HG02938 (cell line): ENCODE data around the gene CACNA2D3.

Experiments
- ATAC-seq: cut with Tn5 transposase; IDR thresholded peaks from one replicate; pipeline ENCODE4 v1.9.1; 2021; ENCODE audit warnings: mild to moderate bottlenecking, moderate library complexity; ENCODE audit not compliant: unreplicated experiment

Gene CACNA2D3

DNA sequence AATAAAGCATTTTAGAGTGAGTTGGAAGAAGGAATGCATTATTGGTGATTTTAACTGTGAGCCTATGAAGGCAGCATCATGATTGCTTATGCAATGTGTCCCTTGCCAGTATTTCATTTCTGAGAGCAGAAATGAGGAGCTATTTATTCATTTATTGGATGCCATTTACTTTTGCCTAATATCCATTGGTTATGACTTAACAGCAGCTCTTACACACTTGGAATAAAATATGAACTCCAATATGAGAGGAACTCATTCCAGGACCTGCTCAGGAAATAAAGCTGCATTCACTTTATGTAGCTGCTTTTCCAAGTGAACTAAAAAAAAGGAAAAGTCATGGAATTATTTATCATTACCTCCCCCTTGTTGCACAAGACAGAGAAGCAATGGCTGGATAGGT lies 525.4 kb downstream of the CACNA2D3 start:
- ATAC-seq, result no peak

DNA sequence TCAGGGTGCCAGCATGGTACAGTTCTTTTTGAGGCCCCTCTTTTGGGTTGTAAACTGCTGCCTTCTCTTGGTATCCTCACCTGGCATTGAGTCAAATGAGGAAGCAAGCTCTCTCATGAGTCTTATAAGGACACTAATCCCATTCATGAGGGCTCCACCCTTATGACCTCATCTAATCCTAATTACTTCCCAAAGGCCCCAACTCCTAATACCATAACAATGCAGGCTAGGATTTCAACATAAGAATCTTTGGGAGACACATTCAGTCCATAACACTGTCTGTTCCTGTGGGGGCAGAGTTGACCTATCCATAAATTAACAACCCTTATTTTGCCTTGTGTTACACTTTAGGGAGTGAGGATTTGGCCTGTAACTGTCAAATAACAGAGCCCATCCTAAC lies 527.2 kb downstream of the CACNA2D3 start:
- no peak for ATAC-seq

DNA sequence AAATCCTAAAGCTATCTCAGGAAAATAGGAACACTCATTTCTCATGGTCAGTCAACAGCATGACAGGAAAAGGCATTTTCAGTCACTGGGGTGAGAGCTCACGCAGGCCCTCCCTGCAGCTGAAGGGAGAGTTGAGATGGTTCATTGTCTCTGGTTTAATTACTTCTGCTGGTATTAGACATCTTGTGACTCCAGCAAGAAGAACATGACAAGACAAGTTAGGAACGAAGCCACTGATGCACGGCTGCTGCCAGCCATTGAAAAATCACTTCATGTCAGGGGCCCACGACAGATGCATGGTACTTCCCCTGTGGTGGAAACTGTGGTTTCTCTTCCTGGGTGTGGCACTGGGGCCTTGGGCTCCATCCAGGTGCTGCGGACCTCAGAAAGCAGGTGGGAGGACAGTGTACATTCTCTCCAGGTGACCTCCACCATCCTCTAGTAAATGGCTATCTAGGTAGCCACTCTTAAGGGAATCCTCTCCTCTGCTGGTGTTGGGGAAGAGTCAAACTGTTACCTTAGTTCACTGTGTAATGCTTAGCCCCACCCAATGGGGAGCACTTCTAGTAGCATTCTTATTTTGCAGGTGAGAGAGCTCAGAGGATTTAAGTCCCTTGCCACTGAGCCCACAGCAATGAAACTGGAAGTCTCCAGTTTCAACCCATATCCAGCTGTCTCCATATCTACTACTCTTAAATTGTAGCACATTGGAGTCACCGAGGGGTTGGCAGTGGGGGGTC lies 531.3 kb downstream of the CACNA2D3 start:
- ATAC-seq, result no peak

DNA sequence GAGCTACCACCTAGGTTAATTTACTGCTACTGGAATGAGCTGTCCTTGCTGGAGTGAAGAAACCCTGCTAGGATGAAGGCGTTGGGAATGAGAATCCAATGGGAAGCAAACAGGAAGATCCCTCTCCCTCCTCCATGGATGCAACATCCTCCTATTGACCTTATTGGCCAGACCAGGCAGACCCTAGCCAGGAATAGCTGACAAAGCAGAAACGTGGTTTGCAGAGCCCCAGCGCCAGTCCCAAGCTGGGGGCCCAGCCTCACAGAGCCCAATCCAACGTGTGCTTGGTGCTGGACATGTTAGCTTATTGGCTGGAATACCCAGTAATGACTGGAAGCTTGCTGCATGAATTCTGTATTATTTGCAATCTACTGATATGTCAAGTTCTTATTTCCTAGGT lies 532.4 kb downstream of the CACNA2D3 start:
- no peak for ATAC-seq

DNA sequence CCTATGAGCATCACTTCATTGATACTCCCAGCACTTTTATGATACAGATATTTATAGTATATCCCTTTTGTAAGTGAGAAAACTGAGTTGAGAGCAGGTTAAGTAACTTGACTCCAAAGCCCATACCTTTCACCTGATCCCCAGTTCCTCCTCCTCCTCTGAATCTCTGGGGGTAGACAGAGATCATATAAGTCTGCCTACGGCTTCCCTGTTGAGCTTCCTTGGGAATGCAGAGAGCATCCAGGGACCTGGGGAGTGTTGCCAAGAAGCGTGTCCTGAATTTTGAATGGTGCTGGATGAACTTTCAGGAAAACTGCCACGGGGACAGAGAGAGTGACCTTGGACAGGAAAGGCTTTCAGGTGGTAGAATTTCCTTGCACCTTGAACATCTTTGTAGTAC lies 537.0 kb downstream of the CACNA2D3 start:
- no peak for ATAC-seq

DNA sequence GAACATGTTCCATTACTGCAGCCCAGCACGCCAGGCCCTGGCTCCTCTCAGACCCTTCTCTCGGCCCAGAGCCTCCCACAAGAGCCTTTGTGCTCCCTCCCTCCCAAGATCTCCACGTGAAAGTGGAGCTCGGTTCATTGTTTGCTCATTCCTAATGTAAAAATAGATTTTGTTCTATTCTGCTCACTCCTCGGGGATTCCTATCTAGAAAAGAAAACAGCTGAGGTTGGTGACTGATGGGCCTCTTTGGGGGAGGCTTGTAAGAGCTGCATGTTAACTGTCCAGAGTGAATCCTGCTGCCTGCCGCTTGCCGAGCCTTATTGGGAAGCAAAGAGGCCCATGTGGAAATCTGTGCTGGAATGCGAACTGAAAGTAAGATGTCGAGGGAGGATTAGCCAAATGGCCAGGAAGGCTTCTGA lies 538.4 kb downstream of the CACNA2D3 start:
- ATAC-seq, result no peak

DNA sequence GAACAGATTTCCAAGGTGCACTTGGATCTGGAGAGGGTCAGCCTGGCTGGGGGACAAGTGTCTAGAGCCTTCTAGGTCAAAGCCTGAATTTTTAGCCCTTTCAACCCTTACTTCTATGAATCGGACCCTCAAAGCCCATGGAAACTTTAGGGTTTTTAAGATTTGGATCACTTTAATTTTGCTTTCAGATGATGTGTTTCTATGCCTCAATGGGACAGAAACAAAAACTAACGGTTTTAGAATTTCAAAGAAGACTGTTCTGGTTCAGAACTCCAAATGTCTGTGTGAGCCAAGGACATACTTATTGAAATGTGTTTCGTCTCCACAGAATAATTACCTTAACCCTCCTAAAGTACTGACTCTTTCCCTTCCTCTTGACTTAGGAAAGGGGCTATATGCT lies 538.8 kb downstream of the CACNA2D3 start:
- no peak for ATAC-seq

DNA sequence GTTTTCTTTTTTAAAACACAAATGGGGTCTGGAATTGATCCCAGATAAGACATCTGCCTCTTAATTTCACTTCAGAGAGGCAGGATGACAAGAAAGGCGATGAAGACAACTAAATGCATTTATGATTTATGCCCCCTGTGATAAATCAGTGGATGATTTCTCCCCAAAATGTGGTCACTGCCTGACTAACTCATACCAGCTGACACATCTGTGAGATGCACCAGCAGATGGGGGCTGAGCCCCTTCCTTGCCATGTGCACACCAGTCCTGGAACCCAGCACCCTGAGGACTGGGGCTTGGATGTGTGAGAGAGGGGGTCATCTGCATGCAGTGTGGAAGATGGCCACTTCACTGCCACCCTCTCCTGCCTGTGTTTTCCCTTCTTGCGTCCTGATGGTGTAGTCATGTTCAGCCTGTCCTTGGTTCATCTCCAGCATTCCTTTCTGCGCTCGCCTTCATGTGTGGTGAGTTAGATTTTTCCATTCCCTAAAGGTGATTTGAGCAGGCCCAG lies 541.2 kb downstream of the CACNA2D3 start:
- ATAC-seq, result no peak

DNA sequence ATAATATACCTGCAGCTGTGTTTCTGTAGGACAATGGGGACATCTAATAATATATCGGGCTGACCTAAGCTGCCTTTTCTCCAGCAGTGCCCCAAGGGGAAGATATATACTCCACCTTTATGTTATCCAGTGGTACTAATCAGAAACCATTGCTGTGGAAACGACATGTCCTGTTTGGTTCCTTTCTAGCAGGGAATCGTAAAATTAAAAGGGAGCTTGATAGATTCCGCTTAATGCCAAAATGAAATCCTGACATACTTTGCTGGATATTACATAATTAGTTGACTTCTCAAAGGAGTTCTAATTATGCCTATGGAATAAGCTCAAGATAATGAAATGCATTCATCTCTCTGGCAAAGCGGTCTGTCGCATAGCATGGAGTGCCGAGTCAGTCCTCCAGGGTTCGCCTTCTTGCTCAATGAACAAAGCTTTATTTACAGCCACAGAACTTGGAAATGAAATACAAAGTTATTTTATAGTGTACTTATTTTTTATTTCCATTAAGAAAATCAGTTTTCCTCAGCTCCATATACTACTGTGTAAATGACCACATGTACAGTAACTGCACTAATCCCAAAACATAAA lies 542.8 kb downstream of the CACNA2D3 start:
- no peak for ATAC-seq

DNA sequence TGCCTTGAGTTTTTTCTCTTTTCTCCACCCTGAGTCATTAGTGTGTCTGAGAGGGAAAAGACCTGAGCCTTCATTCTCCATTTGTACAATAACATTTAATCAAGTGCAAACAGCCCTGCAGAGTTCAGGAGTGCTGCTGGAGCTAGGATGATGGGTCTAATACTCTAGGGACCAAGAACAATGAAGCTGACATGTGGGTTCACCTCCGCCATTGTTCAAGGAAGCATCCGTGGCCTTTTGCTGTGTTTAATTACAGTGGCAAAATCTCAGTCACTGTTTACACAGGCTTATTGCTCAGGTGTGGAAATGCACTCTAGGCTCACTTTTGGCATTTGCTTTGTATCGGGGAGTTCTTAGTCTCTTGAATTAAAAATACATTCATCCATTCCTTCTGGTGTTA lies 545.9 kb downstream of the CACNA2D3 start:
- ATAC-seq, result no peak

DNA sequence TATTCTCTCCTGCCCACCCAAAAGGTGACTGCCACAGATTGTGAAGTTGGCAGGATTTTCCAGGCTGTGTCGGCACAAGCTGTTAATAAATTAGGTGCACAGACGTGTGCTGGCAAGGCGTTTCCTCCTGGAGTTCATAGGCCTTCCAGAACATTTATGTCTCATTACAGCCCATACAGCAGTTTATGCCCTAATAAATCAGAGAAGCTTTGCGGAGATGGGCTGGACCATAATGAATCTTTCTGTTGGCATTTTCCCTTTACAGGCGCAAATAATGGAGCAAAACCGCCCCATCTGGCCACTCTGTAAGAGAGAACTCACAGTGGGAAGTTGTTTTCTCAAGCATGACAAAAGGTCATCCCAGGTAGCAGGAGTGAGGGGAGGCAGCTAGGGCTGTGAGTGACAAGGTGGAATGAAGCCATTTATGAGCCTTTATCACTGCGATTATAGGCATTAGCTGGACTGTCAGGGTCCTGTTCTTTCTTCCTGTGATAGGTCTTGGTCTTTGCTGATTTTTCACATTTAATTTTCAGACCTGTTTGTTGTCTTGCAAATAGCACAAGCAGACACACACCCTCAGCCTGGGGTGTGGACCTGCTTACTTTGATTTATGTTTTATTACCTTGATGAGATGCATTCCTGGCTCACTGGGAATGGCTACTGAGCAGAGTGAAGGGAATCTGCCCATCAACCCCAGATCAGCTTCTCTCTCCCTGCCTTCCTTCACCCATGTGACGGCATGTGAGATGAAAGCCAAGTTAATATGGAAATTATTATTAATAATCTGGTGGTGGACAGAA lies 548.0 kb downstream of the CACNA2D3 start:
- ATAC-seq, result no peak

DNA sequence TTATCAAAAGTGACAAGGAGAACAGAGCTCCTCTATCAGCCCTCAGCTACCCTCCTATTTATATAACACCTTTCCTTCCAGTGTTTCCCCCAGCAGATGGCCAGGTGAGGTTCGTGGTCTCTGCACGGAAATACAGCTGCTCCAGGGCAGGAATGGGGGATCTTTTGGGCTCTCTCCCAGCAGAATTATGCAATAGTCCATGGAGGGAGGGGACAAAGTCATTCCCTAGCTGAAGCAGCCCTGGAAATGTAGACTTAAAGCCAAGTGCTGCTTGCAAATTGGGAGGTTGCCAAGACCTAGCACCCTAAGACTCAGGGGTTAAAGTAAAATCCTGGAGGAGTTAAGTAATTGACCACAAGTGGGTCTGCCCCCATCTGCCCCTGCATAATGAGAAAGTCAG lies 549.2 kb downstream of the CACNA2D3 start:
- ATAC-seq, result no peak

DNA sequence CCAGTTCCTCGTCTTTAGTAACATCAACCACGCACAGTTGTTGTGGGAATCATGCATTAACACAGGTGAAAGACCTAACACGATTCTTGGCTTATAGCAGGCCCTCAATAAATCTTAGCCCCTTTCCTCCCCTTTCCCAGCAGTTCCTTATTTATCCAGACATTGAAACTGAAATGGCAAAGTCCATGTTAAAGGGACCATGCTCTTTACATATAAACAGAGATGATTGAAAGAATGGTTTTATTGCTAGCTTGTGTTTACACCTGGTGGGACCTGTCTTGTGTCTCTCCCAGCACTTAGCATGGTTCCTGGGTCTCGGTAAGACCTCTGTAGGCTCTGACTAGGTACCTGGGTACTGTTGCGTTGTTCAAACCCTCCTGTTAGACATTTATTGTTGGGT lies 553.7 kb downstream of the CACNA2D3 start:
- ATAC-seq, result no peak

DNA sequence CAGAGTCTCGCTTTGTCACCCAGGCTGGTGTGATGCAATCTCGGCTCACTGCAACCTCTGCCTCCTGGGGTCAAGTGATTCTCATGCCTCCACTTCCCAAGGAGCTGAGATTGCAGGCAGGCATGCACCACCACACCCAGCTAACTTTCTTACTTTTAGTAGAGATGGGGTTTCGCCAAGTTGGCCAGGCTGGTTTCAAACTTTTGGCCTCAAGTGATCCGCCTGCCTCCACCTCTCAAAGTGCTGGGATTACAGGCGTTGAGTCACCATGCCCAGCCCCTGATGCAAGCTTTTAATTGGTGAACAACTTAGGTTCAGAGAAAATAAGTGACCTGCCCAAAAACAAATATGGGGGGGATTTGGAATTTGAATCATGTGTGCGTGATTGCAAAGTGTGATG lies 559.4 kb downstream of the CACNA2D3 start:
- no peak for ATAC-seq

DNA sequence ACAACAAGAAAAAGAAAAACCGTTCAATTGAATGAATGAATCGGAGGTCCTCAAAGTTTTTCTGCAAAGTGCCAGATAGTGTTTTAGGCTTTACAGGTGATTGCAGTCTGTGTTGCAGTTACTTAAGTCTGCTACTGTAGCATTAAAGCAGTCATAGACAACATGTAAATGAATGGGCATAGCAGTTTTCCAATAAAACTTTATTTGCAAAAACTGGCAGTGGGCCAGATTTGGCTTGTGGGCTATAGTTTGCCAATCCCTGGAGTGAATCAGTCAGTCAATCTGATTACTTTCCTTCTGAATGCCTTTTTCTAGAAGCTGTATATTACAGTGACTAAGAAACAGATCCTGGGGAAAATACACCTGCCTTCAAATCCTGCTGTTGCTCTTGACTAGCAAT lies 562.9 kb downstream of the CACNA2D3 start:
- ATAC-seq, result no peak

DNA sequence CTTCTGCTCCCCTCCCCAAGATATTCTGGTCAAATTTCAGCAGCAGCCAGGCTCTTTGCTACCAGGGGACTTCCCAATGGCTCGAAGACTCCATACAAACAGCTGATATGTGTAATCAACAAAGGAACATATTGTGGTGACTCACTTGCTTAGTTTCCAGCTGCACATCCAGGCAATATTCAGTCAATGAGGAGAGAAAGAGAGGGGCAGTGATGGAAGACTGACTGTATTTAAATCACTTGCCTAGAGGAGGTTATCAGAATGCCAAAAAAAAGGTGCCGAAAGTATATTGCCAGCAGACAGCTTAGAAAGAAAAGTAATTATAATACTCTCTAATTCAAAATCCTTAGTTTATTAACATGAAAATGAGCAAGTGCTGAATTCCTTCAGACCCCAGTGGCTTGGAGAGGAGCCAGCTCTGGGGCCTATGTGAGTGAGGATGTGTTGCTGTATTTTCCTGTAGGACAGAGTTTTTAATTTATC lies 569.0 kb downstream of the CACNA2D3 start:
- ATAC-seq, result no peak

DNA sequence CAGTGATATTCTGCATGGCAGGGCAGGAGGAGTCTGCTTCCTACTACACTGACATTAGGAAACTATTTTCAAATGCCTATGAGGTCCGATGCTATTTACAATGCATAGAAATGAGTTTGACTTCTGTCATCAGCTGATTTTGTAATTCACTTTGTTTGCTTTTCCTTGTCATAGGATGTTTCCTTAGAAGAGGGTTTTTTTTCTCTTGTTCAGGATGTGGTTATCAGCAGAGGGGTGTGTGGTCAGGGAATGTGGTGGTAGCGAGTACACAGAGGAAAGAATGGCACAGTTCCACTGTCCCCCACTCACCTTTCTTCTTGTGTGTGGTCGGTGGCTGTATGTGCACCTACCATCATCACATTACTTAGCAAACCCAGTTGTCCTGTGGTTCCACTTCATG lies 574.0 kb downstream of the CACNA2D3 start:
- no peak for ATAC-seq

DNA sequence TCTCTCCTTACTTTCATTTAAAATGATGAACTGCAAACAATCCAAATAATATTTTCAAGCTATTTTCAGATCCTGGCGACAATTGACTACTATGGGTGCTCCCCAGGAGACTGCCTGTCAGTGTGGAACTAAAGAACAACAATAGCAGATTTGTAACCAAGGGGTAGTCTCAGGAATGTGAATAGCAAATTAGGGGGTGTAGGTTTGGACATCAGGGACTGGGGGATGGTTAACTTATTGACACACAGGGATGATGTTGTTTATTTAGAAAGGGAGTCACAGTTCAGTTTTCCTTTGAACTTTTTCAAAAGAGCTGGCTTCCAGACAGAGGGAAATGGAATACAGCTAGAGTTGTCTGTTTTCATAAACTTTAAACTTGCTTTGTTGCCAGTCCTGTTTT lies 575.7 kb downstream of the CACNA2D3 start:
- ATAC-seq, result no peak

DNA sequence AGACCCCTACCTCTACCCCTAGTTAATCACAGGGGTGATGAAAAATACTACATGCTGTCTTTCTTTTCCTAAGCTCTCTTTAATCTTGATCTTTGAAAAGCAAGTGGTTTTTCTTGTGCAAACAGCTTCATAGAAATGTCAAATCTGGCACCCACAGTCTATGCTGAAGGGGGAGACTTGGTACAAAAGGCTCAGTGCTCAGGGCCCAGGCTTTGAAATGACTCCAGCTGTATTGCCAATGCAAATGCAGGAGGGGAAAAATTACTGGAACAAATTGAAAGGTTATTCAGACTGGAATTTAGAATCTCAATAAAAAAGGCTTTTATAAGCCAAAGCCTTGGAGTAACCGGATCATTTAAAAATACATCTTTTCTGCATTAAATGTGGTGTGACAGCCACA lies 581.6 kb downstream of the CACNA2D3 start:
- no peak for ATAC-seq

DNA sequence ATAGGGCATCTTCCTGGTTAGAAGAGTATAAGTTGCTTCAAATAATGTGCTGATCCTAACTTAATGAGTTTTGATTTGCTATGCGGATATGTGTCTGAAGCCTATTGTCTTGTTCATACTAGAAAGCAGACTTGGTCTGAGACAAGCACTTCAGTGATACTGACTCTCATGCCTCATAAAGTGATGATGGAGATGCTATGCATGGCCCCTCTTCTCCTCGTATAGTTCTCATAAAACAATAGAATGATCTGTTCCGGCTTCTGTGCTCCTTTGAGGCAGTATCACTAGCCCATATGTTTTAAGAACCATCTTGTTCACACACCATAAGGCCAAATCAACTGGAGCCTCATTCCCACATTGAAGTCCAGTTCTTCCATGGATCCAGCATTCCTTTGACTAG lies 583.4 kb downstream of the CACNA2D3 start:
- ATAC-seq, result no peak

DNA sequence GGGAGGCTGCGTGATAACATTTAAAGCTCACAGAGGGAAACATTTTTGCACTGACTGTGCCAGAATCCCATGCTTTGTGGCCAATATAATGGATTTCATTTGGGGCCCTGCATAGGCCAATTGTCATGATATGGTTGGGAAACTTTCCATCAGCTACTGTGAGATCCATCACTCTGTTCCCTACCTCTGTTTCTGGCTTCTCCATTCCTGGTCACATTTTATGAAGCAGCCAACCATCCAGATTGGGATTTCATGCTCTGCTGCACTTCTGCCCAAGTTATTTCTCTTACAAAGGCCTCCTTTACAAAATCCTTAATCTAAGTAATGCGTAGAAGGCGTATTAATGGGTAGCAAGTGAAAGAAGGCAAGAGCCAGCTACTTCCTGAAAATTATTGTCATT lies 584.4 kb downstream of the CACNA2D3 start:
- ATAC-seq, result no peak

DNA sequence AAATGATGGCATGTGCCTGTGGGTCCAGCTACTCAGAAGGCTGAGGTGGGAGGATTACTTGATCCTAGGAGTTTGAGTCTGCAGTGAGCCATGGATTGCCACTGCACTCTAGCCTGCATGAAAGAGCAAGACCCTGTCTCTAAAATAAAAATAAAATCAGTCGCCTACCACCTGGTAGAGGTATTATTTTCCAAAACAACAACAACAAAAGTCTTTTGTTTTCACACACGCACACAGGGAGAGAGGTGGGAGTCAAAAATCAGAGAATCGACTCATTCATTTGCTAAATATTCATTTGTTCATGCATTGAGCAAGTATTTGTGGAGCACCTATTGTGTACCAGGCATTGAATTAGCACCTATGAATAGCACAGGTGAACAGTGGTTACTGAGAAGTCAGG lies 587.4 kb downstream of the CACNA2D3 start:
- ATAC-seq, result no peak
